Prostate gland (tissue), 2 donors: ENCODE results near the gene SMIM5.

ENCODE experiments used
- CTCF ChIP-seq, 4 experiments: fragments of 200-600 bp in 2 of 4; fragments of 450-650 bp in 2 of 4; sonication (generic) in 2 of 4; IDR thresholded peaks; 1 replicate in 3 of 4; 2 replicates in 1 of 4; pipeline ENCODE4 v1.5.1; 2016 to 2019; ENCODE audit warnings: antibody characterized with exemption in 4 of 4, mild to moderate bottlenecking in 2 of 4, moderate library complexity in 2 of 4
- POLR2AphosphoS5 ChIP-seq: sonication (generic); formaldehyde crosslinking; IDR thresholded peaks from one replicate; pipeline ENCODE4 v1.6.1; 2017; ENCODE audit warnings: antibody characterized with exemption

GRCh38 chr17:75590849-75591721 is 42.1 kb upstream of the SMIM5 start:
- TF ChIP-seq CTCF (IDR thresholded peaks at IDR 0.05): no peak
- no peak for TF ChIP-seq POLR2AphosphoS5
